Measurements from ENCODE around the gene BHLHE23. TPM values are rescaled to one million over a fixed set of nuclear protein-coding genes. Genes with fewer than 3 reads are reported as not detected.

BHLHE23 gene
- total and polyA plus RNA-seq, 4 donors = not detected

GRCh38 chr20:63016514-63017075, 9.8 kb upstream of the BHLHE23 start:
- Histone ChIP-seq H3K27me3 (ENCODE audit: control insufficient read depth in 3 of 3, insufficient read depth in 3 of 3, low read length in 2 of 3) (peaks cover 32 to 49% (median 42%) of the 10 kb centered on the region in 3 donors), H3K9me3 (ENCODE audit: control insufficient read depth in 4 of 4, insufficient read depth in 3 of 4, low read length in 3 of 4) (peaks cover 0 to 22% (median 5%) of the 10 kb centered on the region in 4 donors), H3K27ac (ENCODE audit: low read depth in 1 of 2, low read length in 1 of 2) (no peak overlapping the region), H3K4me1 (ENCODE audit: control insufficient read depth in 5 of 5, insufficient read depth in 5 of 5, low read length in 5 of 5) (no peaks in the 10 kb centered on the region), H3K9ac (ENCODE audit: insufficient read depth in 1 of 2, low read length in 2 of 2) (no peak overlapping the region), H3K36me3 (ENCODE audit: control insufficient read depth in 4 of 4, insufficient read depth in 4 of 4, low read length in 4 of 4) (no peaks in the 10 kb centered on the region), H3K4me3 (no peak overlapping the region)
- TF ChIP-seq, protein P1, sequence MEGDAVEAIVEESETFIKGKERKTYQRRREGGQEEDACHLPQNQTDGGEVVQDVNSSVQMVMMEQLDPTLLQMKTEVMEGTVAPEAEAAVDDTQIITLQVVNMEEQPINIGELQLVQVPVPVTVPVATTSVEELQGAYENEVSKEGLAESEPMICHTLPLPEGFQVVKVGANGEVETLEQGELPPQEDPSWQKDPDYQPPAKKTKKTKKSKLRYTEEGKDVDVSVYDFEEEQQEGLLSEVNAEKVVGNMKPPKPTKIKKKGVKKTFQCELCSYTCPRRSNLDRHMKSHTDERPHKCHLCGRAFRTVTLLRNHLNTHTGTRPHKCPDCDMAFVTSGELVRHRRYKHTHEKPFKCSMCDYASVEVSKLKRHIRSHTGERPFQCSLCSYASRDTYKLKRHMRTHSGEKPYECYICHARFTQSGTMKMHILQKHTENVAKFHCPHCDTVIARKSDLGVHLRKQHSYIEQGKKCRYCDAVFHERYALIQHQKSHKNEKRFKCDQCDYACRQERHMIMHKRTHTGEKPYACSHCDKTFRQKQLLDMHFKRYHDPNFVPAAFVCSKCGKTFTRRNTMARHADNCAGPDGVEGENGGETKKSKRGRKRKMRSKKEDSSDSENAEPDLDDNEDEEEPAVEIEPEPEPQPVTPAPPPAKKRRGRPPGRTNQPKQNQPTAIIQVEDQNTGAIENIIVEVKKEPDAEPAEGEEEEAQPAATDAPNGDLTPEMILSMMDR (IDR thresholded peaks at IDR 0.05; ENCODE audit: control extremely low read depth, extremely low read depth) = no peak
- DNase-seq = no peak
- WGBS, 2 donors = 70 to 81% methylated on average over 14 of the region's 14 CpGs
- no peak for ATAC-seq (ENCODE audit: insufficient read depth, low FRiP score)

- Histone ChIP-seq H3K9me3 (ENCODE audit: control insufficient read depth in 4 of 4, insufficient read depth in 3 of 4, low read length in 3 of 4) (peaks cover 0 to 20% (median 5%) of the 10 kb centered on the region in 4 donors), H3K27me3 (ENCODE audit: control insufficient read depth in 3 of 3, insufficient read depth in 3 of 3, low read length in 2 of 3) (peaks cover 28 to 54% (median 49%) of the 10 kb centered on the region in 3 donors), H3K9ac (ENCODE audit: insufficient read depth in 1 of 2, low read length in 2 of 2) (no peak overlapping the region), H3K4me1 (ENCODE audit: control insufficient read depth in 5 of 5, insufficient read depth in 5 of 5, low read length in 5 of 5) (no peaks in the 10 kb centered on the region), H3K27ac (ENCODE audit: low read depth in 1 of 2, low read length in 1 of 2) (no peak overlapping the region), H3K4me3 (no peak overlapping the region), H3K36me3 (ENCODE audit: control insufficient read depth in 4 of 4, insufficient read depth in 4 of 4, low read length in 4 of 4) (no peaks in the 10 kb centered on the region)
- 66 to 67% methylated on average over 21 of the region's 22 CpGs for WGBS, 2 donors
- no peak for DNase-seq
- TF ChIP-seq, protein P1 (IDR thresholded peaks at IDR 0.05; ENCODE audit: control extremely low read depth, extremely low read depth) = no peak
- no peak for ATAC-seq (ENCODE audit: insufficient read depth, low FRiP score)
These were observed 9.0 kb upstream of the BHLHE23 start for GRCh38 chr20:63015662-63016361.

GRCh38 chr20:63015147-63015661, 8.4 kb upstream of the BHLHE23 start:
- Histone ChIP-seq H3K4me3 (no peak overlapping the region), H3K36me3 (ENCODE audit: control insufficient read depth in 4 of 4, insufficient read depth in 4 of 4, low read length in 4 of 4) (no peaks in the 10 kb centered on the region), H3K4me1 (ENCODE audit: control insufficient read depth in 5 of 5, insufficient read depth in 5 of 5, low read length in 5 of 5) (no peaks in the 10 kb centered on the region), H3K9ac (ENCODE audit: insufficient read depth in 1 of 2, low read length in 2 of 2) (no peak overlapping the region), H3K27ac (ENCODE audit: low read depth in 1 of 2, low read length in 1 of 2) (no peak overlapping the region), H3K9me3 (ENCODE audit: control insufficient read depth in 4 of 4, insufficient read depth in 3 of 4, low read length in 3 of 4) (peaks cover 0 to 17% (median 5%) of the 10 kb centered on the region in 4 donors), H3K27me3 (ENCODE audit: control insufficient read depth in 3 of 3, insufficient read depth in 3 of 3, low read length in 2 of 3) (peaks cover 32 to 54% (median 54%) of the 10 kb centered on the region in 3 donors)
- ATAC-seq (ENCODE audit: insufficient read depth, low FRiP score) (no peak), DNase-seq (no peak)
- WGBS, 2 donors = 53 to 59% methylated on average over 15 of the region's 15 CpGs
- TF ChIP-seq, protein P1 (IDR thresholded peaks at IDR 0.05; ENCODE audit: control extremely low read depth, extremely low read depth) = no peak
